Mesenchymal stem cell (in vitro differentiated cells and primary cell): ENCODE data around the gene OR8S1.

Experiments used
- DNase-seq: peaks from one replicate; pipeline ENCODE4 v3.0.0-alpha.2; 2013
- H2AFZ ChIP-seq: one replicate; pipeline ENCODE4 v1.6.1; 2013; ENCODE audit warnings: low read depth, mild to moderate bottlenecking, control low read depth, inconsistent platforms, low read length, moderate library complexity
- H2AK5ac ChIP-seq: 2 replicates; pipeline ENCODE4 v1.6.1; 2013; ENCODE audit warnings: low read length, moderate library complexity, mild to moderate bottlenecking, inconsistent platforms; ENCODE audit not compliant: severe bottlenecking
- H2BK120ac ChIP-seq: one replicate; pipeline ENCODE4 v1.6.1; 2013; ENCODE audit warnings: low read depth, mild to moderate bottlenecking, inconsistent platforms, low read length, moderate library complexity
- H2BK12ac ChIP-seq, 2 experiments: one replicate each; pipeline ENCODE4 v1.6.1; 2013; ENCODE audit warnings: inconsistent platforms in 2 of 2, low read length in 2 of 2, mild to moderate bottlenecking in 2 of 2, moderate library complexity in 2 of 2, control low read depth in 1 of 2
- H2BK15ac ChIP-seq: one replicate; pipeline ENCODE4 v1.6.1; 2013; ENCODE audit warnings: mild to moderate bottlenecking, low read depth, inconsistent platforms; ENCODE audit not compliant: poor library complexity, severe bottlenecking
- H2BK5ac ChIP-seq: 2 replicates; pipeline ENCODE4 v1.6.1; 2013; ENCODE audit warnings: low read depth, mild to moderate bottlenecking, low read length, control low read depth, inconsistent platforms; ENCODE audit not compliant: poor library complexity, severe bottlenecking
- H3K14ac ChIP-seq, 2 experiments: one replicate each; pipeline ENCODE4 v1.6.1; 2013; ENCODE audit warnings: inconsistent platforms in 2 of 2, low read length in 2 of 2, control low read depth in 1 of 2, mild to moderate bottlenecking in 1 of 2, moderate library complexity in 1 of 2
- H3K18ac ChIP-seq, 2 experiments: one replicate each; pipeline ENCODE4 v1.6.1; 2013; ENCODE audit warnings: inconsistent platforms in 2 of 2, low read length in 2 of 2, control low read depth in 1 of 2, low read depth in 1 of 2, mild to moderate bottlenecking in 1 of 2
- H3K23ac ChIP-seq, 2 experiments: one replicate each; pipeline ENCODE4 v1.6.1; 2013; ENCODE audit warnings: inconsistent platforms in 2 of 2, low read length in 2 of 2, mild to moderate bottlenecking in 2 of 2, moderate library complexity in 2 of 2, control low read depth in 1 of 2
- H3K27ac ChIP-seq: 2 replicates; pipeline ENCODE4 v1.5.1; 2013; ENCODE audit warnings: mild to moderate bottlenecking, moderate library complexity, low read length, control low read depth, inconsistent platforms; ENCODE audit not compliant: poor library complexity, severe bottlenecking
- H3K27me3 ChIP-seq, 2 experiments: 2 replicates each; pipeline versions ENCODE4 v1.6.1 to v1.7.0; 2013; ENCODE audit warnings: low read length in 2 of 2, mild to moderate bottlenecking in 2 of 2, moderate library complexity in 2 of 2, control low read depth in 1 of 2, inconsistent platforms in 1 of 2; ENCODE audit not compliant: control insufficient read depth in 1 of 2, insufficient read depth in 1 of 2
- H3K36me3 ChIP-seq, 2 experiments: 2 replicates each; pipeline versions ENCODE4 v1.6.1 to v1.7.0; 2013; ENCODE audit warnings: low read length in 2 of 2, control low read depth in 1 of 2, inconsistent platforms in 1 of 2, low read depth in 1 of 2, mild to moderate bottlenecking in 1 of 2; ENCODE audit not compliant: insufficient read depth in 2 of 2, control insufficient read depth in 1 of 2
- H3K4ac ChIP-seq, 2 experiments: one replicate each; pipeline ENCODE4 v1.6.1; 2013; ENCODE audit warnings: inconsistent platforms in 2 of 2, low read length in 2 of 2, mild to moderate bottlenecking in 2 of 2, moderate library complexity in 2 of 2, control low read depth in 1 of 2, low read depth in 1 of 2
- H3K4me1 ChIP-seq: 2 replicates; pipeline ENCODE4 v1.6.1; 2013; ENCODE audit warnings: low read depth, low read length, control low read depth; ENCODE audit not compliant: control insufficient read depth, insufficient read depth
- H3K4me2 ChIP-seq: 2 replicates; pipeline ENCODE4 v1.6.1; 2013; ENCODE audit warnings: low read length, mild to moderate bottlenecking, inconsistent platforms; ENCODE audit not compliant: poor library complexity, severe bottlenecking
- H3K4me3 ChIP-seq, 2 experiments: 2 replicates each; pipeline versions ENCODE4 v1.5.1 to v1.7.0; 2013; ENCODE audit warnings: low read length in 2 of 2, mild to moderate bottlenecking in 2 of 2, control low read depth in 1 of 2, low read depth in 1 of 2; ENCODE audit not compliant: insufficient read depth in 1 of 2
- H3K79me1 ChIP-seq: replicated peaks from 2 replicates; pipeline ENCODE4 v1.6.1; 2013; ENCODE audit warnings: mild to moderate bottlenecking, control low read depth, low read length, inconsistent platforms; ENCODE audit not compliant: poor library complexity, severe bottlenecking
- H3K9ac ChIP-seq: 2 replicates; pipeline ENCODE4 v1.7.0; 2013; ENCODE audit warnings: mild to moderate bottlenecking, low read length, moderate library complexity
- H3K9me3 ChIP-seq: 2 replicates; pipeline ENCODE4 v1.7.0; 2013; ENCODE audit warnings: mild to moderate bottlenecking, low read length; ENCODE audit not compliant: control insufficient read depth
- H4K8ac ChIP-seq: one replicate; pipeline ENCODE4 v1.6.1; 2013; ENCODE audit warnings: inconsistent platforms, mild to moderate bottlenecking, low read length, moderate library complexity
- H4K91ac ChIP-seq: one replicate; pipeline ENCODE4 v1.6.1; 2013; ENCODE audit warnings: mild to moderate bottlenecking, low read length, inconsistent platforms
- WGBS: methylation state at CpG from one replicate; pipeline ENCODE4 v1.1.7; 2013; ENCODE audit warnings: mixed read lengths; 5-methylcytosine and 5-hydroxymethylcytosine counted together

OR8S1 gene

DNA sequence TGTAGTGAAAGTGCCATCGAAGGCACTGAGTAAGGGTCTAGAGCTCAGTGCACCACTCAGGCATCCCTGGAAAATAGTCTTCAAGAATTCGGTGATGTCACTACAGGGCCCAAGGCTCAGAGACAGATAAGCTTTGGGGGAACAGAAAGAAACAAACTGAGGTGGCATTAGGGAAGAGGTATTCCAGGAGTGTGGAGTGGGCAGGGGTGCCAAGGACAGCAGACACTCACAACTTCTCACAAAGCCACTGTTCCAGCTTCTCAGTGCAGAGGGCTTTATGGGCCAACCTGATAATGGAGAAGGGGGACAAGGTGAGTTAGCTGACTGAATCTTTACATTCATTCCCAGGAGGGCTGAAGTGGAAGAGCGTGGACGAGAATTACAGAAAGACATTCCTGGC, 42.3 kb downstream of the OR8S1 start:
- H3K27me3 ChIP-seq, result peaks cover 26 to 32% of the 10 kb centered on the region in 2 experiments
- no peak overlapping the region for H2BK120ac ChIP-seq
- no peak overlapping the region for H2BK5ac ChIP-seq
- H2AK5ac ChIP-seq, result no peak overlapping the region
- H3K23ac ChIP-seq, result no peak overlapping the region
- no peak overlapping the region for H4K8ac ChIP-seq
- no peak overlapping the region for H3K4ac ChIP-seq
- no peaks in the 10 kb centered on the region for H3K79me1 ChIP-seq
- no peak overlapping the region for H3K4me2 ChIP-seq
- no peak overlapping the region for H3K9ac ChIP-seq
- no peaks in the 10 kb centered on the region for H3K4me1 ChIP-seq
- H3K14ac ChIP-seq, result no peak overlapping the region
- no peaks in the 10 kb centered on the region for H3K36me3 ChIP-seq
- H4K91ac ChIP-seq, result no peak overlapping the region
- no peak for DNase-seq
- H2BK15ac ChIP-seq, result no peak overlapping the region
- H2AFZ ChIP-seq, result no peak overlapping the region
- H3K9me3 ChIP-seq, result no peaks in the 10 kb centered on the region
- no peak overlapping the region for H3K18ac ChIP-seq
- H3K27ac ChIP-seq, result no peak overlapping the region
- H3K4me3 ChIP-seq, result no peak overlapping the region
- WGBS, result 72% methylated on average over 4 of the region's 4 CpGs
- no peak overlapping the region for H2BK12ac ChIP-seq

GRCh38 chr12:48569946-48570345, 44.5 kb downstream of the OR8S1 start, which contains the start of gene LALBA:
LALBA (minus strand) TSS chr12:48570046; CDS start chr12:48570020, 26 bp downstream.
- Histone ChIP-seq H3K23ac (no peak within 1 kb of the TSS), H2BK15ac (no peak within 1 kb of the TSS), H3K18ac (no peak within 1 kb of the TSS), H3K79me1 (no peaks in the 10 kb centered on the region), H2BK12ac (no peak within 1 kb of the TSS), H4K8ac (no peak within 1 kb of the TSS), H3K36me3 (no peaks in the 10 kb centered on the region), H3K14ac (no peak within 1 kb of the TSS), H3K4me2 (no peak within 1 kb of the TSS), H2BK5ac (no peak within 1 kb of the TSS), H2BK120ac (no peak within 1 kb of the TSS), H3K9ac (no peak within 1 kb of the TSS), H4K91ac (no peak within 1 kb of the TSS), H2AFZ (no peak within 1 kb of the TSS), H3K4ac (no peak within 1 kb of the TSS), H3K9me3 (no peaks in the 10 kb centered on the region), H3K4me1 (no peaks in the 10 kb centered on the region), H3K27me3 (peaks cover 22 to 25% of the 10 kb centered on the region in 2 experiments), H3K27ac (no peak within 1 kb of the TSS), H2AK5ac (no peak within 1 kb of the TSS), H3K4me3 (no peak within 1 kb of the TSS)
- WGBS, result 29% methylated on average over 1 of the region's 1 CpG
- no peak for DNase-seq

DNA sequence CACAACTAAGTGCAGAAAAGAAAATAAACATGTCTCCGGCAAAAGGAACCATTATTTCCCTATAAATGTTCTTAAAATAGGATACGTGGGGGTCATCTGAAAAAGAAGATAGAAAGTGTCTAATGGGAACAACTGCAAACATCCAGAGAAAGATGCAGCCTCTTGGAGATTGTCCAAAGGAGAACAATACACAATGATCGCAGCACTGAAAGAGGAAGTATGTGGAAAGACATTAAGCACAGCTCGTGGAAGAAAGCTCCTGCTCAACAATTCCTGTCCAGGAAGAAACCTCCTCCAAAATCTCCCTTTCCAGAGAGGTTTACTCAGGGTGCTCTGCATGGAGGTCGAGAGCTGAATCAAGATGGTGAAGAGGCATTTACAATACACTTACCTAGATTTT, 46.9 kb downstream of the OR8S1 start:
- no peak overlapping the region for H3K4ac ChIP-seq
- H3K14ac ChIP-seq, result no peak overlapping the region
- no peaks in the 10 kb centered on the region for H3K4me1 ChIP-seq
- H3K9ac ChIP-seq, result no peak overlapping the region
- H2BK12ac ChIP-seq, result no peak overlapping the region
- H3K18ac ChIP-seq, result no peak overlapping the region
- H3K36me3 ChIP-seq, result no peaks in the 10 kb centered on the region
- WGBS, result 75% methylated on average over 2 of the region's 5 CpGs
- no peak overlapping the region for H3K23ac ChIP-seq
- no peak overlapping the region for H3K4me2 ChIP-seq
- H2BK5ac ChIP-seq, result no peak overlapping the region
- H3K4me3 ChIP-seq, result no peak overlapping the region
- no peaks in the 10 kb centered on the region for H3K9me3 ChIP-seq
- H3K27me3 ChIP-seq, result peaks cover 12 to 16% of the 10 kb centered on the region in 2 experiments
- H2AFZ ChIP-seq, result no peak overlapping the region
- no peak overlapping the region for H2BK120ac ChIP-seq
- H4K91ac ChIP-seq, result no peak overlapping the region
- H4K8ac ChIP-seq, result no peak overlapping the region
- H3K79me1 ChIP-seq, result no peaks in the 10 kb centered on the region
- H2BK15ac ChIP-seq, result no peak overlapping the region
- H2AK5ac ChIP-seq, result no peak overlapping the region
- no peak overlapping the region for H3K27ac ChIP-seq
- no peak for DNase-seq
